ENCODE data around the gene ZNF574.

DNA sequence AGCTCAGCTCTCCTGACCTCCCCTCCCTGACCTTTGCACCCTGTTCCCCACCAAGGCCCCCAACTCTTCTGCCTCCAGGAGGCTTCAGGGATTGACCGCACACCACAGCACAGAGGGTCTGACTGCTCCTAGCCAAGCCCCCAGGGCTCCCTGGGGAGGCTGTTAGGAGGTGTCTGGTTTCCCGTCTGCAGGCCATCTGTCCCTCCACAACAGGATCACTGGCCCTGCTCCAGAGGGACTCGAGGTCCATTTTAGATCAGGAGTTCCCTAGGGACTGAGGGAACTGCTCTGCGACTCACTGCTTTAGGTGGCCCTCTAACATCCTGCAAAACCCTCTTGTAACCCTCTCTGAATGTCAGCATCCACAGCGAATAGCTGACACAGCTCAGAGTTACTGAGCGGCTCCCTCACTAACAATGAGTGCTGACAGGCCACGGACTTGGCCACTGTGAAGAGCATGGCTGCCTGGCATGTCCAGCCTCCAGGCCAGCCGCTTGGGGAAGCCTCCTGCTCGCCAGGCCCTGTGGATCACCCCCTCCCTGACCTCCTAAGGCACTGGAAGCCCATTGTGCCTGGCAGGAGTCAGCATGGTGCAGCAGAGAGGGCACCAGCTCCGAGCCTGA, 23.6 kb upstream of the ZNF574 start:
- TF ChIP-seq, protein P1, sequence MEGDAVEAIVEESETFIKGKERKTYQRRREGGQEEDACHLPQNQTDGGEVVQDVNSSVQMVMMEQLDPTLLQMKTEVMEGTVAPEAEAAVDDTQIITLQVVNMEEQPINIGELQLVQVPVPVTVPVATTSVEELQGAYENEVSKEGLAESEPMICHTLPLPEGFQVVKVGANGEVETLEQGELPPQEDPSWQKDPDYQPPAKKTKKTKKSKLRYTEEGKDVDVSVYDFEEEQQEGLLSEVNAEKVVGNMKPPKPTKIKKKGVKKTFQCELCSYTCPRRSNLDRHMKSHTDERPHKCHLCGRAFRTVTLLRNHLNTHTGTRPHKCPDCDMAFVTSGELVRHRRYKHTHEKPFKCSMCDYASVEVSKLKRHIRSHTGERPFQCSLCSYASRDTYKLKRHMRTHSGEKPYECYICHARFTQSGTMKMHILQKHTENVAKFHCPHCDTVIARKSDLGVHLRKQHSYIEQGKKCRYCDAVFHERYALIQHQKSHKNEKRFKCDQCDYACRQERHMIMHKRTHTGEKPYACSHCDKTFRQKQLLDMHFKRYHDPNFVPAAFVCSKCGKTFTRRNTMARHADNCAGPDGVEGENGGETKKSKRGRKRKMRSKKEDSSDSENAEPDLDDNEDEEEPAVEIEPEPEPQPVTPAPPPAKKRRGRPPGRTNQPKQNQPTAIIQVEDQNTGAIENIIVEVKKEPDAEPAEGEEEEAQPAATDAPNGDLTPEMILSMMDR (conservative IDR thresholded peaks at IDR 0.05; ENCODE audit: low read length), result no peak
- TF ChIP-seq EZH2phosphoT487 (IDR thresholded peaks at IDR 0.05; ENCODE audit: borderline replicate concordance), result no peak

All from Loucy (cell line).